GM18505 (cell line): ENCODE measurements around the gene KIF11.

Experiments
- ATAC-seq: cut with Tn5 transposase; IDR thresholded peaks from one replicate; pipeline ENCODE4 v1.9.1; 2021; ENCODE audit not compliant: unreplicated experiment
- POLR2A ChIP-seq: IDR thresholded peaks from 4 replicates; pipeline ENCODE4 v1.6.1; 2011; ENCODE audit warnings: borderline replicate concordance; ENCODE audit not compliant: insufficient read depth, insufficient read length; ENCODE audit errors: extremely low read depth

The KIF11 gene

DNA sequence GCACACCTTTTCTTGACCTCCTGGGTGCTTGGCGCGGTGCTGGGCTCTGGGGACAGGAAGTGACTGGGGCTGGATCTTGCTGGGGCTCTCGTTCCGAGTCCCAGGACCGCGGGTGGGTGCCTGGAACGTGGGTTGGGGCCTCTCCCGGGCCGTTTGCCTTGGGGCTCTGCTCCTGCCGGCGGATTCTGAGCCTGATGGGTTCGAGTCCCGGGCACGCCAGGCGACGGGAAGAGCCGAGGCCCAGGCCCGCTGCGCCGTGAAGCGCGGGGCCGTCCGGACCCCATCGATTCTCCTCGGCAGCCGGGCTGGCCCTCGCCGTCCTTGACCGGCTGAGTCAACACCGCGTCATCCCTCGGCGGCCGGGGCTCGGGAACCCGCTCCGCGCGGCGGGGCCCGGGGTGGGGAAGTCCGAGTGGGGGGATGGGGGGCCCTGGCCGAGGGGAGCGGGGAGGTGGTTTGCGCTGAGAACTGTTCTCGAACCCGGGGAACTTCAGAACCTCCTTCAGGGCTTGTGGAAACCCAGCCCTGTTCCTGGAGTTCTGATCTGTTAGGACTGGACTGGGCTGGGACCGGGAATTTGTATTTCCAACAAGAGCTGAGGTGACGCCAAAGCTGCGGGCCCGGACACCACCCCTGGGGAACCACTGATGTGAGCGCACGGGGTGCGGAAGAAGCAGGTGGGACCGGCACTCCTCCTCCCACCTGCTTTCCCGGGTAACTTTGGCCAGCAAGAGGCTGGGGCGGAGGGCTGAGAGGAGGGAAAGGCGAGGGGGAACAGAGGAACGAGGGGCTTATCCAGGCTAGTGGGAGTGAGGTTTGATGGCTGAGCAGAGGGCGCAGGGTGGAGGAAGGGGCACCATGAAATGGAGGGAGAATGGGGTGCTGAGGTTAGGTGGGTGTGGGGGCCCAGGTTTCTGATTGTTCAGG lies 103.0 kb downstream of the KIF11 start:
- ATAC-seq: no peak
- no peak for TF ChIP-seq POLR2A

DNA sequence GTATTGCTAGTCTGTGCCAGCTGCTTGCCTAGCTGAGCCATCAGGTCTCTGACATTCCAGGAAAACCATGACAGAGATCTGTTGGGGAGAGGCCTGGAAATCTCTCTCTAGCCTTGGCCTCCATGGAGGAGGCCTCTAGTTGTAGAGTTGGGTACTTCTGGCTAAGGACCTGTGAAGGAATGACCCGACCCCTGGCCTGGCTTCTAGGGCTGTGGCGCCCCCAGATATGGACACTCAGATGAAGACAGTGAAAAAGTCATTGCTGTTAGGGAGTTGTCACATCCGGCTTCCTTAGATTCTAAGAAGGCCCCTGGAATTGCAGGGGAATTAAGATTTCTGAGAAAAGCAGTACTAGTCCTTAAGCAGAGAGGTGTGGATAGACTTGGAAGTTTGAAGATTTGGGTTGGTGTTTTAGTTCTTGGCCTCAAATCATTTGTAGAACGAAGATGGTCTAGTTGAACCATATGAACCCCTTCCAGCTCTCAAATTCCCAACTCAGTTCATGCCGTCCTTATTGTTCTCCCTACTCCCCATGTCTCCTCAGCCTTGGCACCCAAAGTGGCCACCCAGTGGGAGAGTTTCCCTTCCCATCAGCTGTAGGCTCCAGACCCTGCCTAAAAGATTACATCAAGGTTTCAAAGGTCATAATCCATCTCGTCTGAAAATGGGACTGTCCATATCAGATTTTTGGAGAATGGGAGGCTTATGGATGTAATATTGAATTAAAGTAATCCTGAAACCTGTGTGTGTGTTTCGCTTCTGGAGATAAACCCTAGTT lies 103.9 kb downstream of the KIF11 start:
- no peak for TF ChIP-seq POLR2A
- no peak for ATAC-seq

DNA sequence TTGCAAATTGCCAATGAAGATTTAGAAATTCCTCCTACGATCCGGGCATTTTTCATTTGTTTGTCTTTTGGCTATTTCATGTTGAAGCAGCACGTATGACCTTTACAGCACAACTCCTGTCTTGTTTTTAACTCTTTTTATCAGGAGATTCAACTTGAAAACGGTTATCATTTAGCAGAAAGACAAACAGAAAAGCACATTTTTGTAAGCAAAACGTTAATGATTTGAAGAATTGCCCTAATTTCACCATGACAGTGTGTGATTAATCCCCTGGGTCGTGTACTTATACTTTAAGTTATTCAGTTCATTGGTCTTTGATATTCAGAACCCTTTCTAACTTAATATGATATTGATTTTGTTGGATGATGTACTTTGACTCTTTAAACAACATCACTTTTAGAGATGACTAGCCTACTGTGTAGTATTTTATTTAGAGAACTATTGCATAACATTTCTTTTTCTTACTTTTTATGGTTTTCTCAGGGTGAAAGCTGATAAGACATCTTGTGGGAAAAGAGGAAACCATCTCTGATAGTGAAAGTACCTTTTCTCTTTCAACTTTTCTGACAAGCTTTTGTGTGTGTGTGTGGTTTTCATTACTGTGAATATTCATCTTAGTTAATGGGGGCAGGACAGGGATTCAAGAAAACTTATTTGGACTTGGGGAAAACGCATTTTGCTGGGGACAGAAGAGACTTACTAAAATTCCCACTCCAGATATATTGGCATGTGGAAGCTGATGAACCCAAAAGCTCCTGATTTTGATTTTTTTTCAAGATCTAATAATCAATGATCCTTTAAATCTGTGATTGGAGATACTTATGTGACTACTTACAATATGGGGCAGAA lies 105.0 kb downstream of the KIF11 start:
- TF ChIP-seq POLR2A: no peak
- ATAC-seq: no peak

DNA sequence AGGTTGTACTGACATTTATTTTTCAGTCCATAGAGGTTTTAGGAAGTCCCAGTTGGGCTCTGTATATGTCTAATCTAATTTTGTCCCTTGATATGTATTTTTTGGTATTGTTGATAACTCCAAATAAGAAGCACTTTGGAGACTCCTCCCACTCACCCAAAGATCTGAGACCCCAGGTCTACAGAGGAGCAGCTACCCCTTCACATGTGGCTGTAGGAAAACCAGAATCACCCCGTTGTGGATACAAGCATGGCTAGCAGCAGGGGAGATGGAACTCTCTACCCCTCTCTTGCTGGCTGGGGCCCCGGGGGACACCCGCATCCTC lies 106.2 kb downstream of the KIF11 start:
- TF ChIP-seq POLR2A: no peak
- ATAC-seq: no peak

DNA sequence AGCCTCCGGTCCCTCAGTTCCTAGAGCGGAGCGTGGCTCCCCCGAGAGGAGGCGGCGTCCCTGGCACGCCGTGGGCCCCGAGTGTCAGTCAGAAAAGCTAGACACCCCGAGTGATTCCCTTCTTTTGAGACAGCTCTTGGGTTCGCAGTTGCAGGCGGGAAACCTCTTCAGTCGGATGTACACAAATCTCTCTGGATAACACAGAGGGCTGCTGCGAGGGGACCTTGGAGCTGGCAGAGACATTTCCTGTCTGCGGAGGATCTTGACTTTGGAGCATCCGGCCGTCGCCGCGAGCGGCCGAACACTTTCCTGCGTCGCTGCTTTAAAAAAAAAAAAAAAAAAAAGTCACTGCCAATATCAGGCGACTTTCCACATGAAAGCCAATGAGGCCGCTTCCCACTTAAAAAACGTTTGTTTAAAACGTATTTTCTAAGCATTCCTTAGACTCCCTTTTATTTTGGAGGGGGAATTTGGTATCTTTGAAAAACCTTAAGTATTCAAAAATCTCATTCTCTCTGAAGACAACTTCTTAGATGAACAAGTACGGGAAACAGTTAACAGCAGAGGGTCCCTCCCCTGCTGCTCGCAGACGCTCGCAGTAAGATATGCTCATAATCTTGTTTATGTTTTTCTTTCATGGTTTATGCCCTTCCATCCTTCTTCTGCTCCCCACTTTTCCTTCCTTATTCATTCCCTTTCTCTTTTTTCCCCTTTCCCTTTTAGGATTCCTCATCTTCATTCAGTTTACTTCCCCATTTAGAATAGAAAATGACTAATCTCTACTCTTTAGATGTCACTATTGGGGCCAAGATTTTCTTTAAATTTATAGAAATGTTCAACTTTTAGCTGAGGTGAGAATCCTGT lies 106.8 kb downstream of the KIF11 start:
- TF ChIP-seq POLR2A: no peak
- no peak for ATAC-seq

- ATAC-seq: no peak
- TF ChIP-seq POLR2A: no peak
These were observed 109.5 kb downstream of the KIF11 start for GRCh38 chr10:92702301-92702916.
